Osteoblast (primary cell): ENCODE measurements around the gene CROCC. TPM values are rescaled to one million over a fixed set of nuclear protein-coding genes. Genes with fewer than 3 reads are reported as not detected.

Source experiments
- DNase-seq: peaks from one replicate; pipeline ENCODE4 v3.0.0; 2011; ENCODE audit warnings: low spot score, mixed read lengths; ENCODE audit not compliant: insufficient read length; ENCODE audit errors: missing footprints
- H2AFZ ChIP-seq: 2 replicates; pipeline ENCODE4 v1.6.0; 2011; ENCODE audit warnings: mild to moderate bottlenecking, low read length
- H3K27ac ChIP-seq: 2 replicates; pipeline ENCODE4 v1.5.1; 2011; ENCODE audit warnings: mild to moderate bottlenecking, low read depth, low read length, moderate library complexity
- H3K27me3 ChIP-seq: 2 replicates; pipeline ENCODE4 v1.6.0; 2012; ENCODE audit warnings: mild to moderate bottlenecking, control low read depth, inconsistent platforms, low read length, moderate library complexity; ENCODE audit not compliant: insufficient read depth
- H3K36me3 ChIP-seq: 2 replicates; pipeline ENCODE4 v1.5.1; 2011; ENCODE audit warnings: mild to moderate bottlenecking, low read length, control low read depth, moderate library complexity; ENCODE audit not compliant: insufficient read depth
- H3K4me1 ChIP-seq: 2 replicates; pipeline ENCODE4 v1.5.1; 2011; ENCODE audit warnings: mild to moderate bottlenecking, low read length, control low read depth, moderate library complexity; ENCODE audit not compliant: insufficient read depth
- H3K4me2 ChIP-seq: 2 replicates; pipeline ENCODE4 v1.6.0; 2011; ENCODE audit warnings: mild to moderate bottlenecking, low read length; ENCODE audit not compliant: insufficient read depth
- H3K4me3 ChIP-seq: fragments of 200-600 bp; sonication (generic); 3 replicates; pipeline ENCODE4 v1.5.1; 2012; ENCODE audit warnings: mild to moderate bottlenecking, low read length, inconsistent platforms; ENCODE audit not compliant: insufficient read depth
- H3K79me2 ChIP-seq: 2 replicates; pipeline ENCODE4 v1.6.0; 2012; ENCODE audit warnings: mild to moderate bottlenecking, low read length, control low read depth, inconsistent platforms; ENCODE audit not compliant: insufficient read depth
- H3K9me3 ChIP-seq: 2 replicates; pipeline ENCODE4 v1.5.1; 2011; ENCODE audit warnings: low read depth, low read length, control low read depth
- H4K20me1 ChIP-seq: 2 replicates; pipeline ENCODE4 v1.6.0; 2012; ENCODE audit warnings: mild to moderate bottlenecking, low read length, control low read depth; ENCODE audit not compliant: insufficient read depth
- CTCF ChIP-seq: IDR thresholded peaks from 2 replicates; pipeline ENCODE4 v1.5.1; 2011; ENCODE audit warnings: mild to moderate bottlenecking, low read depth, low read length, moderate library complexity; ENCODE audit errors: extremely low read depth
- total RNA-seq: library from RNA; depleted of rRNA; stranded (reverse); fragments of >200 nt; gene quantifications from 2 replicates; pipeline ENCODE4 v1.2.3, GENCODE V29; 2012

The CROCC gene
- total RNA-seq, 1 donor, result 20.3 TPM

DNA sequence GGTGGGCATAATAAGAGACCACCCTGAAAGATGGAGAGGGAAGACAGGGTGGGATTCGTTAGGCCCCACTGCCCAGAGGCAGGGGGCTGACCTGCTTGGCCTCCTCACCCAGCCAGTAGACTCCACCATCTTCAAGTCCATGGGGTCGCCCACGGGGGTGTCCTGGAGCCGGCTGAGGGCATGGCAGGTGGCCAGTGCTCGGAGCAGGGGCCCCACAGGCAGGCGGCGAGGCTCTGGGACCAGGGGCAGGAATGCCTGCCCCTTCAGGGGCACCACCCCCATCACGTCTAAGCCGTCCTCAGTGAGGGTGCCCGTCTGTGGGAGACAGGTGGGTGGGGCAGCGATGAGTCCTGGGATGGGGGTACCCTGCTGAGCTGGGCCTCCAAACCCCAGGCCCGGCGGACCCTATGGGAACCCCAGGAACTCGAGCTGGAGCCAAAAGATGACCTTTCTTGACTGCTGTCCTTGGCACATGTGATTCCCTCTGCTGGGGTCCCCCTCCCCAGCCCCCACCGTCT lies 71.8 kb downstream of the CROCC start:
- peaks cover 14% of the 10 kb centered on the region for H3K36me3 ChIP-seq
- no peaks in the 10 kb centered on the region for H3K9me3 ChIP-seq
- no peaks in the 10 kb centered on the region for H3K79me2 ChIP-seq
- DNase-seq, result no peak
- no peak for TF ChIP-seq CTCF
- H3K4me3 ChIP-seq, result no peak overlapping the region
- H2AFZ ChIP-seq, result no peak overlapping the region
- no peak overlapping the region for H3K27ac ChIP-seq
- no peaks in the 10 kb centered on the region for H4K20me1 ChIP-seq
- no peaks in the 10 kb centered on the region for H3K27me3 ChIP-seq
- H3K4me2 ChIP-seq, result no peak overlapping the region
- no peaks in the 10 kb centered on the region for H3K4me1 ChIP-seq

DNA sequence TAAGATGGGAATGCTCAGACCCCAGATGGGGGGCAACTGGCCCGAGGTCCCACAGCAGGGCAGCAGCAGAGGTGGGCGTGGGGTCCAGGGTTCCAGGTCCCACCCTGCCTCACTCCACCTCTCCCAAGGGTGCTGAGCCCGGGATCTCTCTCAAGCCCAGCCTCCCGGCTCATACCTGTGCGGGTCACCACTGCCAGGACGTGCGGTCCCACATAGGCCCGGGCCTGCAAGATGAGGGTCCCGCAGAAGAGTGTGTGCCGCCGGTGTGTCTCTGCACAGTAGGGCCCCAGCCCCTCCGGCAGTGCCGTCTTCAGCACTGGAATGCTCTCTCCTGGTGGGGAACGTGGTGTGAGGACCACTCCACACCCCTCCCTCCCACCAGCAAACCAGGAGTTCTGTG lies 75.1 kb downstream of the CROCC start:
- peak; percentile 54 for DNase-seq
- peaks cover 28% of the 10 kb centered on the region for H3K36me3 ChIP-seq
- peaks cover 2% of the 10 kb centered on the region for H4K20me1 ChIP-seq
- H3K4me3 ChIP-seq, result no peak overlapping the region
- H3K27me3 ChIP-seq, result no peaks in the 10 kb centered on the region
- no peak overlapping the region for H3K27ac ChIP-seq
- H3K4me2 ChIP-seq, result no peak overlapping the region
- no peaks in the 10 kb centered on the region for H3K79me2 ChIP-seq
- no peaks in the 10 kb centered on the region for H3K4me1 ChIP-seq
- no peak overlapping the region for H2AFZ ChIP-seq
- no peaks in the 10 kb centered on the region for H3K9me3 ChIP-seq
- TF ChIP-seq CTCF, result no peak

DNA sequence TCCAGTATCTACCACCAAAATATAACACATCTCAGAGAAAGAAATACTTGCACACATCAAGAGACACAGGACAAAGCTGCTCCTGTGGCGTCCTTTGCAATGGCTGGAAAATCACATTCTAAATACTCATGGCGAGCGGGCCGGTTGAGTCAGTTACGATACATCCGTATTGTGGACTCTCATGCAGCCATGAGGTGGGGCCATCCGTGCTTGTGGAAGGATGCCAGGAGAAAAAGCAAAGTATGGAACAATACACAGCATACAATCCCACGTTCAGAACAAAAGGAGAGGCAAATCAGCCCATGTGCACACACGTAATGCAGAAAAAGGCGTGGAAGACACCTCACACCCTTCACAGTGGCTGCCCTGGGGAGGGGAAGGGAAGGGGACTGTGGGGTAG lies 76.9 kb downstream of the CROCC start:
- H3K4me2 ChIP-seq, result no peak overlapping the region
- H3K4me1 ChIP-seq, result peaks cover 7% of the 10 kb centered on the region
- H3K9me3 ChIP-seq, result no peaks in the 10 kb centered on the region
- no peak overlapping the region for H3K4me3 ChIP-seq
- H3K27me3 ChIP-seq, result no peaks in the 10 kb centered on the region
- H4K20me1 ChIP-seq, result peaks cover 14% of the 10 kb centered on the region
- no peak for TF ChIP-seq CTCF
- H2AFZ ChIP-seq, result no peak overlapping the region
- H3K36me3 ChIP-seq, result peaks cover 36% of the 10 kb centered on the region
- H3K27ac ChIP-seq, result no peak overlapping the region
- no peaks in the 10 kb centered on the region for H3K79me2 ChIP-seq
- DNase-seq, result peak; percentile 76

- Histone ChIP-seq H3K9me3 (no peaks in the 10 kb centered on the region), H3K4me3 (no peak overlapping the region), H3K36me3 (peaks cover 38% of the 10 kb centered on the region), H3K79me2 (no peaks in the 10 kb centered on the region), H2AFZ (no peak overlapping the region), H3K4me2 (no peak overlapping the region), H3K27ac (no peak overlapping the region), H4K20me1 (peaks cover 23% of the 10 kb centered on the region), H3K4me1 (peaks cover 13% of the 10 kb centered on the region), H3K27me3 (no peaks in the 10 kb centered on the region)
- no peak for TF ChIP-seq CTCF
- no peak for DNase-seq
These were observed 78.1 kb downstream of the CROCC start for GRCh38 chr1:16999863-17000262.
